NCI-H748 (cell line): ENCODE results near the gene SLC2A2.

ENCODE experiments used
- DNase-seq: peaks from one replicate; lab custom pipeline; 2025; ENCODE audit not compliant: unreplicated experiment; lab: John Stamatoyannopoulos, UW

The SLC2A2 gene

GRCh38 chr3:171026597-171027293, at the start of gene SLC2A2:
Gene SLC2A2, minus strand, starts transcription at chr3:171026720. Its CDS starts 50 bp downstream, at chr3:171026670.
- DNase-seq, result no peak

- no peak for DNase-seq
Observed at GRCh38 chr3:171072432-171072831, 45.9 kb upstream of the SLC2A2 start.

- no peak for DNase-seq
Observed at GRCh38 chr3:171068658-171069057, 42.1 kb upstream of the SLC2A2 start.

- no peak for DNase-seq
Observed at GRCh38 chr3:171066206-171066605, 39.7 kb upstream of the SLC2A2 start.

GRCh38 chr3:171065732-171066131, 39.2 kb upstream of the SLC2A2 start:
- no peak for DNase-seq

- DNase-seq, result no peak
Observed at GRCh38 chr3:171064461-171064860, 37.9 kb upstream of the SLC2A2 start.

GRCh38 chr3:171061749-171062148, 35.2 kb upstream of the SLC2A2 start:
- no peak for DNase-seq

- DNase-seq, result no peak
Observed at GRCh38 chr3:171059978-171060377, 33.5 kb upstream of the SLC2A2 start.

GRCh38 chr3:171058873-171059603, 32.5 kb upstream of the SLC2A2 start:
- DNase-seq, result no peak

- no peak for DNase-seq
Observed at GRCh38 chr3:171058058-171058457, 31.5 kb upstream of the SLC2A2 start.

GRCh38 chr3:171057072-171057471, 30.6 kb upstream of the SLC2A2 start:
- no peak for DNase-seq

- no peak for DNase-seq
Observed at GRCh38 chr3:171056528-171056927, 30.0 kb upstream of the SLC2A2 start.

GRCh38 chr3:171055336-171056178, 29.0 kb upstream of the SLC2A2 start:
- no peak for DNase-seq

- DNase-seq, result no peak
Observed at GRCh38 chr3:171054921-171055320, 28.4 kb upstream of the SLC2A2 start.

- no peak for DNase-seq
Observed at GRCh38 chr3:171054231-171054630, 27.7 kb upstream of the SLC2A2 start.

GRCh38 chr3:171049861-171050444, 23.4 kb upstream of the SLC2A2 start:
- peak; percentile 58 for DNase-seq

- no peak for DNase-seq
Observed at GRCh38 chr3:171046760-171047159, 20.2 kb upstream of the SLC2A2 start.

GRCh38 chr3:171044835-171045793, 18.6 kb upstream of the SLC2A2 start:
- DNase-seq, result peak; percentile 27

GRCh38 chr3:171044384-171044783, 17.9 kb upstream of the SLC2A2 start:
- peak; percentile 6 for DNase-seq

GRCh38 chr3:171039674-171040073, 13.2 kb upstream of the SLC2A2 start:
- no peak for DNase-seq
